ENCODE data around the gene ZNF462. TPM values are rescaled to one million over a fixed set of nuclear protein-coding genes. Genes with fewer than 3 reads are reported as not detected.

ZNF462 gene
- total RNA-seq, 1 experiment from 2014 or later: 34.5 TPM

DNA sequence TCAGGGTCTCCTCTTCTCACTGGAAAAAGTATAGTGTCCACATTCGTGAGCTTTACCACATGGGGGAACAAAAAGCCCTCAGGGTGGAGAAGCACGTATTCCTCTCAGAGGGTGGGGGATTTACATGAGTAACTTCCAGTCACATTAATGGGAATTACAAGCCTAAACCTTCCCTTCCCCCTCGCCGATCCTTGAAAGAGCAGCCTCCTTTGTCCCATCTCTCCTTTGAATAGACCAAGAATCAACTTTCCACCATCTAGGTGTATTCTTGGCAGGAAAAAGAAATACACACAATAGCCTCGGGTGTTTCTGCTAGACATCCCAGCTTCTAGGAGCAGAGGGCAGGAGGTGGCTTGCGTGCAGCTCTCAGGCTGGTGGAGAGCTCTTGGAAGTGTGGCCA, 144.4 kb downstream of the ZNF462 start:
- intact Hi-C loops (cut with micrococcal nuclease; ENCODE audit: unreplicated experiment): no loop called here
- H3K27me3 ChIP-seq (replicated peaks; ENCODE audit: control insufficient read depth, insufficient read depth, low read length): no peaks in the 10 kb centered on the region
- H3K4me3 ChIP-seq (ENCODE audit: low read depth, low read length): no peak overlapping the region
- Mint-ChIP-seq H3K4me1 (ENCODE audit: low read depth, unreplicated experiment) (no peaks in the 10 kb centered on the region), H3K27me3 (ENCODE audit: insufficient read depth, unreplicated experiment) (no peaks in the 10 kb centered on the region), H3K27ac (ENCODE audit: unreplicated experiment) (no peak overlapping the region), H3K4me3 (ENCODE audit: unreplicated experiment) (no peak overlapping the region), H3K36me3 (ENCODE audit: insufficient read depth, unreplicated experiment) (peaks cover 62% of the 10 kb centered on the region), H3K9me3 (ENCODE audit: unreplicated experiment) (peaks cover 11% of the 10 kb centered on the region)
- no peaks in the 10 kb centered on the region for H3K4me1 ChIP-seq
- TF ChIP-seq, protein P1, sequence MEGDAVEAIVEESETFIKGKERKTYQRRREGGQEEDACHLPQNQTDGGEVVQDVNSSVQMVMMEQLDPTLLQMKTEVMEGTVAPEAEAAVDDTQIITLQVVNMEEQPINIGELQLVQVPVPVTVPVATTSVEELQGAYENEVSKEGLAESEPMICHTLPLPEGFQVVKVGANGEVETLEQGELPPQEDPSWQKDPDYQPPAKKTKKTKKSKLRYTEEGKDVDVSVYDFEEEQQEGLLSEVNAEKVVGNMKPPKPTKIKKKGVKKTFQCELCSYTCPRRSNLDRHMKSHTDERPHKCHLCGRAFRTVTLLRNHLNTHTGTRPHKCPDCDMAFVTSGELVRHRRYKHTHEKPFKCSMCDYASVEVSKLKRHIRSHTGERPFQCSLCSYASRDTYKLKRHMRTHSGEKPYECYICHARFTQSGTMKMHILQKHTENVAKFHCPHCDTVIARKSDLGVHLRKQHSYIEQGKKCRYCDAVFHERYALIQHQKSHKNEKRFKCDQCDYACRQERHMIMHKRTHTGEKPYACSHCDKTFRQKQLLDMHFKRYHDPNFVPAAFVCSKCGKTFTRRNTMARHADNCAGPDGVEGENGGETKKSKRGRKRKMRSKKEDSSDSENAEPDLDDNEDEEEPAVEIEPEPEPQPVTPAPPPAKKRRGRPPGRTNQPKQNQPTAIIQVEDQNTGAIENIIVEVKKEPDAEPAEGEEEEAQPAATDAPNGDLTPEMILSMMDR (IDR thresholded peaks at IDR 0.05; ENCODE audit: insufficient read depth in 1 of 2, low read depth in 1 of 2, low read length in 1 of 2, severe bottlenecking in 1 of 2, unreplicated experiment in 1 of 2): no peak
- peaks cover 2% of the 10 kb centered on the region; the same call in 1 of the 2 replicates for H3K36me3 ChIP-seq (ENCODE audit: control insufficient read depth, insufficient read depth, low read length)
- no peaks in the 10 kb centered on the region for H3K9me3 ChIP-seq
- CTCF ChIA-PET: no interaction called here
- no peak for DNase-seq
- BruUV-seq (replicated peaks): no TSS peak
- POLR2A ChIA-PET: no interaction called here

DNA sequence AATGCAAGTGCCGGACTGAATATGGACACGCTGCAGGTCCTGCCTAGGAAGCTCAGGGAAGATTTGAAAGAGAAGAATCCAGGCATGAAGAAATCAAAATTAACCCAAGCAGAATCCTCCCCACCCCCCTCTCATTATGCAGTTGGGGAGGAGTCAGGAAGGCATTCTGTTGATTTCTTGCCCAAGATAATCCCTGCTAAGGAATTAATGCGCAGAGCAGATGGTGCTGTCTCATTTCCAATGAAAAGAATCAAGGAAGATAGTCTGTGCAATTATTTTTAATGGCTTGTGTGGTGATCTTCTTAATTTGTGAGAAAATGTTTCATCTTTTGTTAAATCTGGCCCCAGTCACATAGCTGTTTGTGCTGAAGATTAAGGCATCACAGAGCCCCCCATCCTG, 145.0 kb downstream of the ZNF462 start:
- H3K4me1 Mint-ChIP-seq (ENCODE audit: low read depth, unreplicated experiment): no peaks in the 10 kb centered on the region
- Histone ChIP-seq H3K27me3 (replicated peaks; ENCODE audit: control insufficient read depth, insufficient read depth, low read length) (no peaks in the 10 kb centered on the region), H3K9me3 (no peaks in the 10 kb centered on the region), H3K4me3 (ENCODE audit: low read depth, low read length) (no peak overlapping the region), H3K4me1 (no peaks in the 10 kb centered on the region), H3K36me3 (ENCODE audit: control insufficient read depth, insufficient read depth, low read length) (peaks cover 2% of the 10 kb centered on the region; the same call in 1 of the 2 replicates)
- peaks cover 61% of the 10 kb centered on the region for H3K36me3 Mint-ChIP-seq (ENCODE audit: insufficient read depth, unreplicated experiment)
- BruUV-seq (replicated peaks): no TSS peak
- ChIA-PET POLR2A (no interaction called here), CTCF (no interaction called here)
- DNase-seq: no peak
- TF ChIP-seq, protein P1 (IDR thresholded peaks at IDR 0.05; ENCODE audit: insufficient read depth in 1 of 2, low read depth in 1 of 2, low read length in 1 of 2, severe bottlenecking in 1 of 2, unreplicated experiment in 1 of 2): no peak
- no peak overlapping the region for H3K27ac Mint-ChIP-seq (ENCODE audit: unreplicated experiment)
- no peak overlapping the region for H3K4me3 Mint-ChIP-seq (ENCODE audit: unreplicated experiment)
- H3K27me3 Mint-ChIP-seq (ENCODE audit: insufficient read depth, unreplicated experiment): no peaks in the 10 kb centered on the region
- peaks cover 11% of the 10 kb centered on the region for H3K9me3 Mint-ChIP-seq (ENCODE audit: unreplicated experiment)
- intact Hi-C loops (cut with micrococcal nuclease; ENCODE audit: unreplicated experiment): no loop called here

DNA sequence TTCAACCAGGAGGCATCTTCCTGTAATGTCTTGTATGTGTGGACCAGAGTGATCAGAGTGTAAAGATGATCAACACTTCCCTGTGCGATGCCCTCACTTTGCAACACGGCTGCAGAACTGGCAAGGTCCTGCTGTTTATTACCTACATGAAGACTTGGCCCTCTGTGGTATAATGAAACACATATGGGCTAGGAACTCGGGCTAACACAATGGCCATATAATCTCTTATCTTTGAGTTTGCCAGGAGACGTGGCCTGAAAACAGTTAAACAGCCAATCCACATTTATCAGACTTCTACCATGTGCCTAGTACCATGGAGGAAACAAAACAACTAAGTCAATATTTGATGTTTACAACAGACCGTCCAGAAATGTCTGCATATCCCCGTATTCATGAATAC, 145.5 kb downstream of the ZNF462 start:
- BruUV-seq (replicated peaks): no TSS peak
- H3K36me3 Mint-ChIP-seq (ENCODE audit: insufficient read depth, unreplicated experiment): peaks cover 59% of the 10 kb centered on the region

More for the DNA sequence above, 145.5 kb downstream of the ZNF462 start:
- H3K27me3 Mint-ChIP-seq (ENCODE audit: insufficient read depth, unreplicated experiment): no peaks in the 10 kb centered on the region
- no peak overlapping the region for H3K4me3 ChIP-seq (ENCODE audit: low read depth, low read length)
- CTCF ChIA-PET: no interaction called here
- TF ChIP-seq, protein P1 (IDR thresholded peaks at IDR 0.05; ENCODE audit: insufficient read depth in 1 of 2, low read depth in 1 of 2, low read length in 1 of 2, severe bottlenecking in 1 of 2, unreplicated experiment in 1 of 2): no peak
- no peaks in the 10 kb centered on the region for H3K9me3 ChIP-seq
- no peak for DNase-seq
- H3K4me1 ChIP-seq: no peaks in the 10 kb centered on the region
- no peak overlapping the region for H3K27ac Mint-ChIP-seq (ENCODE audit: unreplicated experiment)
- intact Hi-C loops (cut with micrococcal nuclease; ENCODE audit: unreplicated experiment): no loop called here
- H3K36me3 ChIP-seq (ENCODE audit: control insufficient read depth, insufficient read depth, low read length): 0 out of 2 replicates have a peak, but pooled peaks cover 2% of the 10 kb centered on the region
- POLR2A ChIA-PET: no interaction called here
- no peaks in the 10 kb centered on the region for H3K4me1 Mint-ChIP-seq (ENCODE audit: low read depth, unreplicated experiment)
- peaks cover 11% of the 10 kb centered on the region for H3K9me3 Mint-ChIP-seq (ENCODE audit: unreplicated experiment)
- no peak overlapping the region for H3K4me3 Mint-ChIP-seq (ENCODE audit: unreplicated experiment)
- no peaks in the 10 kb centered on the region for H3K27me3 ChIP-seq (replicated peaks; ENCODE audit: control insufficient read depth, insufficient read depth, low read length)

Data from Caco-2 (cell line).